OCI-M2 (cell line): ENCODE data around the gene COMT.

Experiments
- DNase-seq: peaks from one replicate; lab custom pipeline; 2025; ENCODE audit not compliant: unreplicated experiment; lab: John Stamatoyannopoulos, UW

COMT gene

DNA sequence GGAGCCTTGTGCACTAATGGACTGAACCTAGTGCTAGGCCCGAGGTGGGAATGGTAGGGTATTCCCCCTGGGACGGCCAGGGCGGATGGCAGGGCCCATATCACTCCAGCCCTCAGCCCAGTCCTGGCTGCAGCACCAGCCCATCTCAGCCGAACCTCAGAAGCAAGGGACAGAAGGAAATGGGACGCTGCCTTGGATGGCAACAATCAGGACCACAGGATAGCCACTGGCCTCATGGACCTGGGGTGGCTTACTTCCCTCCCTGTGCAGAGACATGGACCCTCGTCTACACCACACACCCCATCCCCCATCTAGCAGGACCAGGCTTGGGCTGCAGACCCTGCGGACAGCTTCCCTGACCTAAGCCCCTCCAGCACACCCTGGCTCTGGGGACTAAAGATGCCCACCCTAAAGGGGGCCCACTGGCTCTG lies 50.9 kb downstream of the COMT start:
- DNase-seq, result no peak

DNA sequence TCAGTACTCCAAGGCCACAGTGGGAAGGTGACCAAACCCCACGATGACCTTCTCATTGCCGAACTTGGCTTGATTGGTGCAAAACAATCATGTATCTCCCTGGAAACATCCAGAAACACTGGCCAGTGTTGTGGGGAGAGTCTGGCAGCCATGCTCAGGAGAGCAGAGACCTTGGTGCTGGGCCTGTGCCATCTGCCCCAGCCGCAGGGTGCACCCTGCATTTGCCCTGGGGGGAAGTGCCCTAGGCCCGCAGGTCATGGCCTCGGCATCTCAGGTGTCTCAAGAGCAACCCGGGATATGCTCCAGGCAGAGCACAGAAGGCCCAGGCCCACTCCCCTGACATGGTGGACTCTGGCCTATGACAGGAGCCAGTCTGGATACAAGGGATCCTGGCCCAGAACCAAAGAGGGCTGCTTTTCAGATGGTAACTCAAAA lies 51.4 kb downstream of the COMT start:
- no peak for DNase-seq

DNA sequence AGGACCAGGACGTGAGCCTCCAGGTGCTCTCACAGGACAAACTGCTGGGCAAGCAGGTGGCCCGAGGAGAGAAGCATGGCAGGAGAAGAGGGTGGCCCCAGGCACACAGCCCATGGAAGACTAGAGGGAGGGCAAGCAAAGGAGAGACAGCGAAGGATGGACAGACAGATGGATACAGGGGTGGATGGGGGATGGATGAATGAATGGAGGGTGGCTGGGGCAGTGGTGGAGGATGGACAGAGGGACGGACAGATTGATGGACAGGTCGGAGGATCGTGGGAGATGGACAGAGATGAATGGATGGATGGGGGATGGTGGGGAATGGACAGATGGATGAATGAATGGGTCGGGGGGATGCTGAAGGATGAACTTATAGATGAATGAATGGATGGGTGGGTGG lies 52.4 kb downstream of the COMT start:
- DNase-seq, result no peak

DNA sequence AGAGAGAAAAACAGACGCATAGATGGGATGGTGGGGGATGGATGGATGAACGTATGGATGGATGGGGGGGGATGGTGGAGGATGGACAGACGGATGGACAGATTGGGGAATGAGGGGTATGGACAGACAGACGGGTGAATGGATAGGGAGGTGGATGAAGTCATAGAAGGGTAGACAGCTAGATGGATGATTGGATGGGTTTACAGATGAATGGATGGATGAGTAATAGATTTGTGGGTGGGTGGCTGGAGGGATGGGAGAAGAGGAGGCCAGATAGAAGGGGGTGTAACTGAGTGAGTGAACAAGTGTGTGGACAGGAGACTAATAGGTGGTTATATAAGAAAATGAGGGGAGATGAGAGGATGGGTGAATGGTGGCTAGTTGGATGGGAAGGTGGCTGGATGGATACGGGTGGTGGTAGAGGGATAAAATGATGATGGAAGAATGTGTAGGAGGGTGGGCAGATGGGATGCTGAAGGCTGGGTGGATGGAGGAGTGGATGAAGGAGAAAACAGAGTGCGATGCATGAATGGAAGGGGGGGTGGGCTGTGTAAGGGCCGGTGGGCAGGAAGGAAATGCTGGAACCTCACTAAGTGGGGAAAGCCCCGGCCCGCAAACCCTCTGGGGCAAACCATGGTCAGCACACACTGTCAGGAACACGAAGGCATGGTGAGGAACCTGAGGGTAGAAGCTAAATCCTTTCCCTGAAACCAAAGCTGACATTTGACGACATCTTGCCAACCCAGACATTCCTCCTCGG lies 53.5 kb downstream of the COMT start:
- DNase-seq, result no peak

DNA sequence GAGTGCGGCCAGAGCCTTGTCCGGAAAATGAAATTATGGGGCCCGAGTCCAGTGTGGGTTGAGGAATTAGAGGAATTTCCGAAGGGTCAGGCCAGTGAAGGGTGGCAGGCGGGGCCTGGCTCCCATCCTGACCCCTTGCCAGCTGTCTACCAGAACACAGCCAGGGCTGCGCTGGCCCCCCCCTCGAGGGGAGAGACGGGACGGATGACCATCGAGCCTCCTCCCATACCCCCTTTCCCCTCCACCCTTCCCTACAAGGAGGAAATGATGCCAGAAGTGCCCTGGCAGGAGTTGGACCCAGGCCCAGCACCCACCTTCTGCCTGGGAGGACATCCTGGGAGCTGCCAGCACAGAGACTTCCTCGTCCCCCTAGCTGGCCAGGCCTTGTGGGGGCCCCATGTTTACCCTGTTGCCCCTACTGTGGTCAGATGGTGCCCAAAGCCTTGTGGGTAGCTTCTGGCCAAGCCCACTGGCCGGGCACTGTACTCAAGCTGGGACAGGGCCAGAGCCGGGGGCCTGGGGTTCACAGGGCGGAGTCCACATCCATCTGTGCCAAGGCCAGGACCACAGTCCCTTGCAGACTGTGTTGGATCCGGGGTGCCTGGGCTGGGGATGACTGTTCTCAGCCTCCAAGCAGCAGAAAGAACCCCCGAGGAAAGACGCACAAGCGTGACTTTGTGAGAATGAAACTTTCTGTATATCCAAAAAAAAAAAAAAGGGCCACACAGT lies 54.2 kb downstream of the COMT start:
- no peak for DNase-seq

DNA sequence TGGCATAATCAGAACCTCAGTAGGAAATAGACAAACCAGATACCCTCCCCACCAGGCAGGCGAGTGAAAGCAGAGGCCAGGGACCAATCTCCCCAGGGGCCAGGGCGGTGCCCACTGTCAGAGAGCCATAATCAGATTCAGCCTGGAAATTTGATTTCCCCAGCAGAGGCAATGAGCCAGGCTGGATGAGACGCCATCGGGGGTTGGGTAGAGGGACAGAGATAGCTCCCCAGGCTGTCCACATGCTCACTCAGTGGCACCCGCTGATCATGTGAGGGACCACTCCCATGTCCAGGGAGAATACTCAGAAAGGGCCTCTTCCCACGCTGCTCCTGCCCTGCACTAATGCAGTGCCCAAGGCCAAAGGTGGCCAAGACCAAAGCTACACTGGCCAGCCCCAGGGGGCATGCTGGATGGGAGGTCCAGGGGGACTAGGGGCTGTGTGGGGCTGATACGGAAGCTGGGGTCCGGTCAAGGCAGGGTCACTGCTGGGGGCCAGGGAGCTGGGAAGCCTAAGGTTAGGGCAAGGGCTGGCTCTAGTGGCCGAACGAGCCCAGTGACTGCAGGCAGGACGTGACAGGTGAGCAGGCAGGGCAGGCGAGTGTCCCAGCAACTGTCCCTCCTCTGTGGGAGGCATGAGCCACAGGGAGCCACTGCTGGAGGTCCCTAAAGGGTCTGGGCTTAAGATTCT lies 55.3 kb downstream of the COMT start:
- DNase-seq, result no peak

DNA sequence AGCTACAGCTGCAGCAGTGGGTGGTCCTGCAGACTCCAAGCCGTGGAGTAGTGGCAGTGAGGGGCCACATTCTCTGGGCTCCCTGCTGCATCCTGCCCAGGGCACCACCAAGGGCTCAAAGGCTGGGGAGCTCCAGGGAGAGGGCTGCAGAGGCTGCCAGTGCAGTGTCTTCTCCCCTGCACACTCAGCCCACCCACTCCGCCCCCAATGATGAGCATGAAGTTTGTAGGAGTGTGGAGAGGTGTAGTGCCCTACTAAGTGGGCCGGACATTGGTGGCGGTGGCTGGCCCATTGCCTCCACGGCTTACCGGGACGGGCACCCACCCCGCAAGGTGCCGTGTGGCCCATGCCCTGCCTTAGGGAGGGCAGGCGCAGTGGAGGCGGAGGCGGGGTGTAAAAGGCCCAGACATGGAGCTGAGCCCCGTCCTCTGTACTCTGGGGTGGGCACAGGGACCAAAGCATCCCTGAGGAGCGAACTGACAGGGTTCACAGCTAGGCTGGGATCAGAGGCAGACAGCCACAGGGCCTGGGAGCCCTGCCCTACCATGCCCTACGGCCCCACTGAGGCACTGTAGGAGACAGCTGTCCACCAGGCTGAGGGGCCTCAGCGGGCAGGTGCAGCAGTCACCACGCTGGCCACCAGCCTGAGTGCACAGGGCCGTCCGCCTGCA lies 56.1 kb downstream of the COMT start:
- no peak for DNase-seq

DNA sequence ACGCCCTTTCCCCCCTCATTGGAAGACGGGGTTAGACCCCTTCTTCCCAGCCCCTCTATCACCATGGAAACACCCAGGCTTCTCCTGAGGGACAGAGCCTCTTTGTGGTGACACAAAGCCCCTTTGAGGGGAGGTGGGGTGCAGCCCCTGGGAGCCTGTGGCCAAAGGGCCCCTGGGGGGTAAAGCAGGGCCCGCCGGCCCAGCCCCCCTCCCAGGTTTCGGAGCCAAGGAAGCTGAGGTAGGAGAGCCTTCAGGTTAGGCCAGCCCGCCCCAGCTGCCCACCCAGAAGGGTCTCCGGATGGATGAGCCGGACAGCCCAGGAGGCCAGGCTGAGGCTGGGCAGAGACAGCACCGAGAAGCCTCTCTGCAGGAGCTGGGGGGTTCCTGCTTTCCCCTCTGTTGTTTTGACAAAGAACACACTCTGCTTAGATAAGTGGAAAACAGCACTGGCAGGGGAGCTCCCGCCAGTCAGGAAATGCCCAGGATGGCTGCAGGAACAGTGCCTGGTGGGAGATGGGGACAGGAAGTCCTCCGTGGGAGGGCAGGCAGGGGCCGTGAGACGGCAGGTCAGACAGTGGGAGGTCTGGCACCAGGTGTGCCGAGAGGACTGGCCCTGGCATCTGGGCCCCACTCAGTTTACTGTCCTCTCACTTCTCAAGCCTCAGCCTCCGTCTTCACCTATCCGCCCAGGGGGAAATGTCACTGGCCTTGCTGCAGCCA lies 56.8 kb downstream of the COMT start:
- no peak for DNase-seq

DNA sequence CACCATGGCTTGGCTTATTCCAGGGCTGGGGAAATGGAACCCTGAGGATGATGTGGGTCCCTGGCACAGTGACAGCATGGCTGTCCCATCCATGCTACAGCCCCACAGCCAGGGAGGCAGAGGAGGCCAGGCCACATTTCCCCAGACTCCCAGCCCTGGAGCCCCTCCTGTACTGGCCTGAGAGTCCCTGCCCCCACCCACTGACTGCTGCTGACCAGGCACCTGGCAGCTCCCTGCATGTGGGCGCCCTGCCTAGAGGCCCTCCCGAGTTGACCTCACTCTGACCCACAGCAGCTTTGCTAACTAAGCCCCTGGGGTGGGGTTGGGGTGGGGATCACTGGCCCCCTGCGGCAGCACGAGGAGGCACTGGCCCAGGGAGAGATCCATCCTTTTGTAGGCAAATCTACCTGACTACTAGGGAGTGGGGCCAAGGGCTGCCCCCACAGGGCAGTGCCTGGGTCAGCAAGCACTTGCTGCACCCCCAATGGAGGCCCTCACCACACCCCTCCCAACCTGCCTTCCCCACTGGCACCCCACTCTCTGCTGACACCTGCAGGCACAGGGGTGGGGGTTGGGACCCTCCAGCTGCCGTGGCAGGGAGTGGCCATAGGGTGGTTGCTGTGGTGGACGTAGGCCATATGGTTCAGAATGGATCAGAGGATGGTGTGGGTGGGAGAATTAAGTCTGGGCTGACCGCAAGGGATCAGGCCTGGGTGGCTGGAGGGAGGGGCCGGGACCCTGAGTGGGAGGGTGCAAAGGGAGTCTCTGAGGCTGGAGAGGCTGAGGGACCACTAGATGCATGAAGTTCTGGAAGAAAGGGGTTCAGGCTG lies 57.6 kb downstream of the COMT start:
- no peak for DNase-seq

DNA sequence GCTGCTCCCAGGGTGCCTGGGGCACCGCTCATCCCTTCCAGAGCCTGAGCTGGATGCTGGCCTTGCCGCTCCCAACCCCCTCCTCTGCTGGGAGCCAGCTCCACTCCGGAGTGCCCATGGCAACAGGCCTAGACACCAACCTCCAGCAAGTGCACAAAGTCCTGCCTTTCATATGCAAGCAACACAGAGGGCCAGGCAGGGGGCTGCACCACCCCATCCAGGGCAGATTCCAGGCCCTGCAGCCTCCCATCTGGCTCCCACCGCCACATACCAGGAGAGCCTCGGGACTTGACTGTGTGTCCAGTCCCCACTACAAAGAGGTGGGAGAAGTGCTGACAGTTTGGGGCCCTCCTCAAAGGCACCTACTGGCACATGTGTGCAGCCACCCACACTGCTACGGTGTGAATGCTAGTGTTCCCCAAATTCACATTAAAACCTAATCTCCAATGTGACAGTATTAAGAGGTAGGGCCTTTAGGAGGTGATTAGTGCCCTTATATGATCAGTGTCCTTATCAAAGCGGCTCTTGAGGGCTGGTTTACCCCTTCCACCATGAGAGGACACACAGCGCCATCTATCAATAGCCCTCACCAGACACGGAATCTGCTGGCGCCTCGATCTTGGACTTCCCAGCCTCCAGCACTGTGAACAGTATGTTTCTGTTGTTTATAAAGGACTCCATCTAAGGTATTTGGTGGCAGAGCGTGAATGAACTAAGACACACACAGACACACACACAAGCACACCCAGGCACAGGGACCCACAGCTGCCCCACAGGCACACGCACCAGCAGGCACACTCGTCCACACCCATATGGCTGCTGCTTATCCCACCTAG lies 58.9 kb downstream of the COMT start:
- DNase-seq, result no peak

DNA sequence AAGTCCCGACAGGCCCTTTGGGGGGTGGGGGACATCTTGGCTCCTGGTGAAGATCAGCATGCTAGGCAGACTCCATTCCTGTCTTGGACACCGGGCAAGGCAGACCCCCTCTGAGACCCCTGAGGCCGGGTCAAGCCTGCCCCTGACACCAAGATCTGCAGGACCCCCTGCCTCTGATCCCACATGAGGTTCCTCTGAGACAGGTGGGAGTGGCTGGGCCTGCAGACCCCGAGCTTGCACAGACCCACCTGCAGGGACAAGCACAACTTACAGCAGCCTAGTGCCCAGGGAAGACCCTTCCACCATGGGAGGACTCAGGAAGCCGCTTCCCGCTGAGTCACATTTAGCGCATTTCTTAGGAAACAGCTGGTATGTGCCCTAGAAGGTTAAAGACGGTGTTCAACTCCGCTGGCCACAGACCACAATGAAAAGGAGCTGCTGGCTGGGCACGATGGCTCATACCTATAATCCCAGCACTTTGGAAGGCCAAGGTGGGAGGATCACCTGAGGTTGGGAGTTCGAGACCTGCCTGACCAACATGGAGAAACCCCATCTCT lies 59.6 kb downstream of the COMT start:
- no peak for DNase-seq

DNA sequence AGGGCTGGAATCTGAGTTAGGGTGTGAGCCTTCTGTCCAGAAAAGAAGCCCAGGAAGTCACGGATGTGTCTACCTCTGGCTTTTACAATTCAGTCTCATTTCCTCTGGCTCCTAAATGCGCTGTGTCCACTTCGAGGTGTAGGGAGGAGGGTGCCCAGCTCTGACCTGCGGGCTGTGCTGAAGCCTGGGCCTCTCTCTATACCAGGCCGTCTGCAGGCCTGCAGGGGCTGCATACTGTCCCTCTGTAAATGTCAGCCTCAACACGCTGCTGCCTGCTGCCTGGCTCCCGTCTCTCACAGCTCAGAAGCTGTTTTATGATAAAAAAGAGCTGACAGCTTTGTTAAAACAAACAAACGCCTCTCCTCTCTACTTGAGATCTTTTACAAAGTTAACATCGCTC lies 60.6 kb downstream of the COMT start:
- no peak for DNase-seq

DNA sequence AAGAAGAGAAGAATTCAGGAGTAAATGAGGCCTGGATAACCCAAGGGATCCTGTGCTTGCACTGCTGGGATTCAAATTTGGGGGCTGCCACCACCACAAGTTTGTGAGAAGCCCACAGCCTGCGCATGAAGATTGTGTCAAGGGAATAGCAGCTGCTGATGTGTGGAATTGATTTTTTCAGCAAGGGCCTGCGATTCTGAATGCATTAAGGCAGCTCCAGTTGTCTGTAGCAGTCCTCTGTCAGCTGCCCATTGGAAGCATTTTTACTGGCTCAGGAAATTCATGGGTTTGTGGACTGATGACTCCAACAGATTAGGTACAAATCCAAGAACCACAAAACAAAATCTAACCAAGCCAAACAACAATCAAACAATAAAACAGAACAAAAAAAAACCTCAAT lies 61.1 kb downstream of the COMT start:
- no peak for DNase-seq

DNA sequence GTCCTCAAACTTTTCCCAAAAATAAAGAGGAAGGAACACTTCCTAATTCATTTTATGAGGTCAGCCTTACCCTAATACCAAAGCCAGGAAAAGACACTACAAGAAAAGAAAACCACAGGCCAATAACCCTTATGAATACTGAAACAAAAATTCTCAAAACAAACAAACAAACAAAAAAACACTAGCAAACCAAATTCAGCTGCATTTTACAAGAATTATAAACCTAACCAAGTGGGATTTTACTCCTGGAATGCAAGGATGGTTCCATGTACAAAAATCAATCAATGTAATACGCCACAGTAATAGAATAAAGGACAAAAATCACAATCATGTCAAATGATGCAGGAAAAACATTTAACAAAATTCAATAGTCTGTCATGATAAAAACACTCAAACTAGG lies 61.7 kb downstream of the COMT start:
- no peak for DNase-seq

DNA sequence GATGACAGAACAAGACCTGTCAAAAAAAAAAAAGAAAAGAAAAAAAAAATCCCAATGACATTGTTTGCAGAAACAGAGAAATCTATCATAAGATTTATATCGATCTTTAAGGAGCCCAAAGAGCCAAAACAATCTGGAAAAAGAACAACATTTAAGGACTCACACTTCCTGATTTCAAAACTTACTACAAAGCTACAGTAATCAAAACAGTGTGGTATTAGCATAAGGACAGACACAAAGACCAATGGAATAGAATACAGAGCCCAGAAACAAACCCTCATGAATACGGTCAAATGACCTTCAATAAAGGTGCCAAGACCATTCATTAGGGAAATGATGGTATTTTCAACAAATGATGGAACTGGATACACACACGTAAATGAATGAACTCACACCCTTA lies 62.9 kb downstream of the COMT start:
- no peak for DNase-seq

DNA sequence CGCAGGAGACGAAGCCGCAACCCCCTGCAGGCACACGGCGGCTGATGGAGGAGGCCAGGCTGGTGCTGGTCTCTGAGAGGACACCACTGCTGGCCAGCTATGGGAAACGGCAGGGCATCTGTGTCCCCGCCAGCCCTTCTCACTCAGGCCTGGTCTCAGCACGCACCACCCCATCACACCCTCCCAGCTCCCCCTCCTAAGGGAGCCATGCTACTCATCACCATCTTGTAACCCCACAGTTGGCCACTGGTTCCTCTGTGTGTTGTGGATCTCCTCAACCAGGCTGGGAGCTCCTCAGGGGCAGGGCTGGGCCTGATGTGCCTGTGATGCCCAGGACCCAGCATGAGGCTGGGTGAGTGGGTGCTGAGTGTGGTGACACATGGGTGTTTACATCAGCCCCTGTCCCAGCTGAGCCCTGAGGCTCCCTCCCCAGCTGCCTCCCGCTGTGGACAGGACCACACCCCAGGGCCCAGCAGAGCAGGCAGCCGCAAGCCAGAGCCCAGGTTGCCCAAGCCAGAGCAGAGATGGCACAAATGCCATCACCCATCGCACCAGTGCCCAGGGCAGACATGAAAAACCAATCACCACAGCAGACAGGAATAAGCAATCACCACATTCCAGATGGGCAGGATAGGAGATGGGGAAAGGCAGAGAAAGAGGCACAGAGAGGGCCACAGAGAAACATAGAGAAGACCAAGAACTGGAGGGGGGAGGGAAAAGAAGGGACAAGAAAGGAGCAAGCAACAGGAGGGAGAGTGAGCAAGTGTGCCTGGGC lies 66.8 kb downstream of the COMT start:
- no peak for DNase-seq

DNA sequence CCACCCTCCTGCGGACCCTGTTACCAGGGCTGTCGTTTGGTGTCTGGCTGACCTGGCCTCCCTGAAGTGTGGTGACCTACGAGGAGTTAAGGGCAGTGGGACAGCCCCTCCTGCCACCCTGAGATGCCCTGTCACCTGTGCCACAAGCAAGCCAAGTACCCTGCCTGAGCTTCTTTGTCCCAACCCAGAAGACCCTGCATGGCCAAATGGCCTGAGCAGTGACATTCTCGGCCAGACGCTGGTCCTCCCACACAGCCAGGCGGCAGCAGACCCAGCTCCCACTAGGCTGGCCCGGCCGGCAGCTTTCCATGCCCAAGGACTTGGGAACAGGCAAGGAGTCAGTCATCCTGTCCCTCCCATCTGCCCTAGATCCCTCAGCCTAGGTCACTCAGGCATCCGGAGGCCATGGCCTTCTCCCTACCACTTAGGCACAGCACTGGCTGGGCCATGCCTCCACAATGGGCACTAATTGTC lies 67.5 kb downstream of the COMT start:
- DNase-seq, result no peak
